Mucosa of stomach (tissue), 1 donor: ENCODE data around the gene AGXT2.

ENCODE experiments used
- H3K27me3 ChIP-seq: one replicate; pipeline ENCODE4 v1.7.0; 2013; ENCODE audit warnings: mild to moderate bottlenecking, low read length; ENCODE audit not compliant: control insufficient read depth, insufficient read depth
- H3K36me3 ChIP-seq: one replicate; pipeline ENCODE4 v1.7.0; 2013; ENCODE audit warnings: low read length; ENCODE audit not compliant: control insufficient read depth, insufficient read depth
- H3K4me1 ChIP-seq: one replicate; pipeline ENCODE4 v1.7.0; 2013; ENCODE audit warnings: mild to moderate bottlenecking, low read length; ENCODE audit not compliant: control insufficient read depth, insufficient read depth
- H3K4me3 ChIP-seq: one replicate; pipeline ENCODE4 v1.7.0; 2013; ENCODE audit warnings: low read length
- H3K9ac ChIP-seq: one replicate; pipeline ENCODE4 v1.7.0; 2013; ENCODE audit warnings: mild to moderate bottlenecking, low read length, moderate library complexity
- H3K9me3 ChIP-seq: one replicate; pipeline ENCODE4 v1.7.0; 2013; ENCODE audit warnings: mild to moderate bottlenecking, low read length, moderate library complexity; ENCODE audit not compliant: control insufficient read depth
- donor health status: Pancreatic carcinoma.

The AGXT2 gene

GRCh38 chr5:35073160-35073559, 25.4 kb upstream of the AGXT2 start:
- Histone ChIP-seq H3K27me3 (no peaks in the 10 kb centered on the region), H3K4me3 (no peak overlapping the region), H3K36me3 (no peaks in the 10 kb centered on the region), H3K4me1 (no peaks in the 10 kb centered on the region), H3K9me3 (no peaks in the 10 kb centered on the region), H3K9ac (no peak overlapping the region)

DNA sequence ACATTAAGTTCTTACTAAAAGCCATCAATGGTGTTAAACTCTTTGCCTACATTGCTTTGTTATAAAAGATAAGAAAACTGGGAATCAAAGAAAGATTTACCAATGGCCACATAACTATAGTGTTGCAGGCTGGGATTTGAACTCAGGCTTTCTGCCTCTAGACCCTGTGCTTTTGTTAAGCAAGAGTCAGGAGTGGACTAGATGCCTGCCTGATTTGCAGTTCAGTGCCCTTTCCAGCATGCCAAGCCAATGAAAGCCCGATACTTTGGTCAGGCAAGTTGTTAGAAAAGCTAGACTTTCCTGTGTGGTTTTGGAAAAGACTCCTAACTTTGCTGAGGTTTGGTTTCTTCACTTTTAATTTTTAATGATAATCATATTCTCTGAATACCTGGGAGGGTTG, 21.4 kb upstream of the AGXT2 start:
- Histone ChIP-seq H3K36me3 (no peaks in the 10 kb centered on the region), H3K27me3 (no peaks in the 10 kb centered on the region), H3K4me1 (no peaks in the 10 kb centered on the region), H3K4me3 (no peak overlapping the region), H3K9ac (no peak overlapping the region), H3K9me3 (no peaks in the 10 kb centered on the region)

GRCh38 chr5:35067985-35068384, 20.2 kb upstream of the AGXT2 start:
- Histone ChIP-seq H3K36me3 (no peaks in the 10 kb centered on the region), H3K9ac (no peak overlapping the region), H3K9me3 (no peaks in the 10 kb centered on the region), H3K4me1 (no peaks in the 10 kb centered on the region), H3K27me3 (no peaks in the 10 kb centered on the region), H3K4me3 (no peak overlapping the region)

- H3K4me3 ChIP-seq, result no peak overlapping the region
- H3K27me3 ChIP-seq, result no peaks in the 10 kb centered on the region
- H3K4me1 ChIP-seq, result no peaks in the 10 kb centered on the region
- no peaks in the 10 kb centered on the region for H3K9me3 ChIP-seq
- H3K36me3 ChIP-seq, result no peaks in the 10 kb centered on the region
- H3K9ac ChIP-seq, result no peak overlapping the region
These were observed 18.6 kb upstream of the AGXT2 start for GRCh38 chr5:35066260-35066795.

- H3K4me3 ChIP-seq, result no peak overlapping the region
- H3K27me3 ChIP-seq, result no peaks in the 10 kb centered on the region
- H3K4me1 ChIP-seq, result no peaks in the 10 kb centered on the region
- H3K9ac ChIP-seq, result no peak overlapping the region
- H3K36me3 ChIP-seq, result no peaks in the 10 kb centered on the region
- H3K9me3 ChIP-seq, result no peaks in the 10 kb centered on the region
These were observed 15.7 kb upstream of the AGXT2 start for GRCh38 chr5:35063414-35063813.

DNA sequence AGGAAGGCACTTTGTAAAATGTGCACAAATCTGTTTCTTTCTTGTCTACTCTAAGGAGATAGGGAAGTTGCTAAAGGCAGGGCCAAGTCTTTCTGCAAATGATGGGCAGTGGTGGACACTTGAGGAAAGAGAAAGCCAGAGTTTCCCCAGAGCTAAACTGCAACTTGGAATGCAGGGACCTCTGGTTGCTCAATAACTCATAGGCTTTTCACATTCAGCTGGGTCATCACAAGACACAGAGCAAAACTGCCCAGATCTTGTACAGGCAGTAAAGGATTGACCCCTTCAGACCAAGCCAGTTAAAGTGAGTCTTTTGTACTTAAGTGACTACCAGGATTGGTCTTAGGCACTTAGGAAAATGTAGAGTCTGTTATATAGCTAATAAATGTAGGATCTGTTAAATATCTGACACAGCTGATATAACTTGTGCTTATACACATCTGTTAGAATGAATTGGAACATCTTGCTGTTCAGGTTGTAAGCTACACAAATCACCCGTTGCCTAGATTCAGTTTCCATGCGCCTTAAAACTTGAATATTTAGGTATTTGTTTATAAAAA, 13.5 kb upstream of the AGXT2 start:
- no peak overlapping the region for H3K4me3 ChIP-seq
- no peak overlapping the region for H3K9ac ChIP-seq
- no peaks in the 10 kb centered on the region for H3K27me3 ChIP-seq
- H3K9me3 ChIP-seq, result no peaks in the 10 kb centered on the region
- H3K36me3 ChIP-seq, result no peaks in the 10 kb centered on the region
- no peaks in the 10 kb centered on the region for H3K4me1 ChIP-seq

GRCh38 chr5:35060236-35060635, 12.5 kb upstream of the AGXT2 start:
- H3K4me3 ChIP-seq, result no peak overlapping the region
- no peaks in the 10 kb centered on the region for H3K27me3 ChIP-seq
- H3K4me1 ChIP-seq, result no peaks in the 10 kb centered on the region
- no peak overlapping the region for H3K9ac ChIP-seq
- no peaks in the 10 kb centered on the region for H3K9me3 ChIP-seq
- H3K36me3 ChIP-seq, result no peaks in the 10 kb centered on the region

DNA sequence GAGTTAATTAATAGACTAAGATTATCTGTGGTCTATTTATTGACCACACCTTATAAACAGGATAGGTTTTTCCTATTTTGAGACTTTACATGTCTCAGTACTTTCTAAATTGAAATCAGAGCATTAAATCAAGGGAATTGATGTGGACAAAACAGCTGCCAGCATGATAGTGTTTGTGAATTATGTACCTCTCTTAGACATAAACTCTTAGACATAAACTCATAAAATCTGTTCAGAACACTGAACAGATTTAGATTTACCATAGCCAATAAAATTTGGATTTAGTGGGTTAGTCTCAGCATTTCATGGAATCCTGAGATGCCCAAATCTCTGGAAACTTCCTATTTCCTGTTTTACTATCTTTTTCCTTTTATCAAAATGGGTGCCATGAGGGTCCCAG, 11.5 kb upstream of the AGXT2 start:
- no peaks in the 10 kb centered on the region for H3K4me1 ChIP-seq
- no peak overlapping the region for H3K4me3 ChIP-seq

GRCh38 chr5:35058374-35058788, 10.6 kb upstream of the AGXT2 start:
- no peaks in the 10 kb centered on the region for H3K4me1 ChIP-seq
- no peak overlapping the region for H3K4me3 ChIP-seq
- no peaks in the 10 kb centered on the region for H3K36me3 ChIP-seq

More for the DNA sequence above, 11.5 kb upstream of the AGXT2 start:
- Histone ChIP-seq H3K36me3 (no peaks in the 10 kb centered on the region), H3K9me3 (no peaks in the 10 kb centered on the region), H3K9ac (no peak overlapping the region), H3K27me3 (no peaks in the 10 kb centered on the region)

DNA sequence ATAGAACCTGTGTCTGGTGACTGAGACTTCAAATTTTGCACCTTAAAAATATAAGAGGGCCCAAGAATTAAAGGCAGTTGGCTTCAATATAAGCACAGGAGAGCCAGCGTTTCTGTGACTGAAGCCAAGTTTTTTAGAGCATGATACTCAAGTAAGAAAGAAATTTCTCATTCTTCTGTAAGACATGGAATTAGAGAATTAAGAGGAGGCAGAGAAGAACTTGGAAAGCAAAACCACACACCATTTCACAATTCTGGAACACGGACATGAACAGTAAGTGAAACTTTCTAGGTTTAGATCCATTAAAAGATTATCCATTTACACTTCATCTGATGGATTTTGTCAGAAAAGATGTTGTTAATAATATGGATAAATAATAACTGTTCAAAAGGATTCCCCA, 8.9 kb upstream of the AGXT2 start:
- Histone ChIP-seq H3K9me3 (no peaks in the 10 kb centered on the region), H3K4me1 (no peaks in the 10 kb centered on the region), H3K36me3 (no peaks in the 10 kb centered on the region), H3K27me3 (no peaks in the 10 kb centered on the region), H3K9ac (no peak overlapping the region), H3K4me3 (no peak overlapping the region)

More at GRCh38 chr5:35058374-35058788, 10.6 kb upstream of the AGXT2 start:
- Histone ChIP-seq H3K27me3 (no peaks in the 10 kb centered on the region), H3K9ac (no peak overlapping the region), H3K9me3 (no peaks in the 10 kb centered on the region)

- Histone ChIP-seq H3K4me1 (no peaks in the 10 kb centered on the region), H3K27me3 (no peaks in the 10 kb centered on the region), H3K4me3 (no peak overlapping the region), H3K9ac (no peak overlapping the region), H3K9me3 (no peaks in the 10 kb centered on the region), H3K36me3 (no peaks in the 10 kb centered on the region)
These were observed 5.1 kb upstream of the AGXT2 start for GRCh38 chr5:35052838-35053237.

DNA sequence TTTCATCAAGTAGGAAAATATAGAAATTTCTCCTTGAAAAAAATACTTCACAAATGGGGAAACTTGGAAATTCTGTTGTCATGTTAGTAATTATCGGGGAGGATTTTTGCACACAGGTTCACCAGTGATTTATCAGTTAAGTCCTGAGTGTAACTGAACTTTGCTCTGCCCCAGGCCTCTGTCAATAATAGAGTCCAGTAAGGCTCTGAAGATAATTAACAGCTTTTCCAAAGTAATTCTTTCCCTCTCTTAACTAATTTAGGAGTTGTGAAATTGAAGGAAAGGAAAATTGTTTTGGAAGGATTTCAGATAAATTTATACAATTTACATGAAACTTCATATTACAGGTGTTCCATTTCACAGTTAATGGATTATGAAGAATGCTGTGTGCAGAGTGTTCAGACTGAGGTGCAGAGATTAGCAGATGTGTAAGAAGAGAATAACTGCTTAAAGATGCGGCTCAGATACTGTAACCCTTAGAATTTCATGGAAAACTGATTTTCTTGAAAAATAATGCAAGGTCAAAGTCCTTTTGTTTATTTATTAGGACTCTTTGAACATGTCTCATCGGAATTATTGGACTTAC, 2.9 kb upstream of the AGXT2 start:
- H3K4me1 ChIP-seq, result no peaks in the 10 kb centered on the region
- H3K36me3 ChIP-seq, result no peaks in the 10 kb centered on the region

More for the DNA sequence above, 2.9 kb upstream of the AGXT2 start:
- Histone ChIP-seq H3K9me3 (no peaks in the 10 kb centered on the region), H3K9ac (no peak overlapping the region), H3K4me3 (no peak overlapping the region), H3K27me3 (no peaks in the 10 kb centered on the region)
